Measurements from ENCODE around the gene NWD2.

- TF ChIP-seq CTCF (IDR thresholded peaks at IDR 0.05; ENCODE audit: poor library complexity) (peak; percentile 32), EZH2phosphoT487 (IDR thresholded peaks at IDR 0.05; ENCODE audit: low read depth, severe bottlenecking, unreplicated experiment) (no peak)
Observed at GRCh38 chr4:37243722-37244582, 591 bp upstream of the NWD2 start.
